Camera-type eye (tissue), 1 donor: Measurements from ENCODE around the gene CTSS. TPM values are rescaled to one million over a fixed set of nuclear protein-coding genes. Genes with fewer than 3 reads are reported as not detected.

Experiments used
- total RNA-seq: library from RNA; depleted of rRNA; stranded (reverse); fragments of >200 nt; gene quantifications from one replicate; pipeline ENCODE4 v1.2.3, GENCODE V29; 2014

The CTSS gene
- total RNA-seq, result 15.2 TPM

DNA sequence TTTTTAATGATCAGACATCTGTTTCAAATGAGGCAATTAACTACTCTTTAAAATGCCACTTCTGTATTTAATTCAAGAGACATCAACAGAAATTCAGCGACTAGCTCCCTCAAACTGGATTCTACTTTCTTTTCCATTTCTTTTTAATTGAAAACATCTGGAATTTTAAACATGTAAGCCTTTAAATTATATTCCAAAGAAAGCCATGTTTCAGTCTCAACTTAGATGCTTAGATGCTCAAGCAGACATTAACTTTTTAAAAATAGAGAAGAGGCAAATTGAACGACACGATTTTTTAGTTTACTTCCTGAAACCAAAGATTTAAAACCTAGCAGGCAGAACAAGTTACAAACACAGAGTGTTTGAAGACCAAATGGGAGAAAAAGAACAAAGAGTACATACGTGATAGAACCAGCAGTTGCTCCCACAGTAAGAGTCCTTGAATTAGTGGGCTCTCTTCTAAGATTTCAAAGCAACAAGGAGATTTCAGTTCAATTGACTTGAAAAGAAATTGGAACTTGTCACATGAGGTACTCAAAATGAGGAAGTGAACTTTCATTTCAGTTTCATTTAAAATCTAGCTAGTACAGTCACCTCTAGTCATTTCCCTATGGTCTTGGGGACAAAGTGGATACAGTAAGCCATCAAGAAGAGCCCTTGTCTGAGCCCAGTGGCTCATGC, at the start of gene CTSS:
CTSS (minus strand) TSS at position 483 of the 681 bp plus-strand sequence. CDS start 1,015 bp downstream, outside the sequence.

DNA sequence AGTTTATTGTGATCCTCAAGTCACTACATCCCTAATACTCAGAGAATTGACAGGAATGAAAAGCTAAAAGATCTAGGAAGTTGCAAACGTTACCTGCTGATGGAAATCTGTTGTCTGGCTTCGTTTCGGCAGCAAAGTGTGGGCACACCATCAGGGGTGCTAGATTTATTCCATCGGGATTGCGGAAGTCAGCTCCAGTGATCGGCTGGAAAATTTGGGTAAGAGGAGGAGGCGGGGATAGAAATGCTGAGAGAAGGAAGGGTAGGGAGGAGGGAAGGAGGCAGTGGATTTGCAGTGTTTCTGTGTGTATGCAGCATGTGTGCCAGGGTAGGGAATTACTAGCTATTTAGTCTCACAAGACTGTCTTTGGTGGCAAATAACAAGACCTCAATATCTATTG, 42.5 kb upstream of the CTSS start, which contains the start of gene CTSK:
CTSK (minus strand) TSS at position 140 of the 400 bp plus-strand sequence. CDS start 1,455 bp downstream, outside the sequence.

DNA sequence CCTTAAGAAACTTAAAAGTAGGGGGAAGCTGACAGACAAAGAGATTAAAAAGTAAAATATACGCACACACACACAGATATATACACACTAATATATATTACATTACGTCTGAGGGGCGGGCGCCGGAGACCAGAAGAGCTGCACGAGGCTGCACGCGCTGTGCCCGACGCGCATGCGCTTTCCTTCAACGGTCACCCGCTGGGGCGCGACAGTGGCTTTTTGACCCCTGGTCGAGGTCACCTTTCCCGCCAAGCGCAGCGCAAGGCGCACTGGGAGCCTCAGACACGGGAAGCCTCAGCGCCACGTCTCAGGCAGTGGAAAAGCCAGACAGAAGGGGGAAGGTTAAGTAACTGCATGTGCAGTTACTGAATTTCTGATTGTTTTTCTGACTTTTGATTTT, 44.9 kb downstream of the CTSS start, which contains the start of gene HORMAD1:
HORMAD1 (minus strand) TSS at position 193 of the 400 bp plus-strand sequence. CDS start 1,390 bp downstream, outside the sequence.

DNA sequence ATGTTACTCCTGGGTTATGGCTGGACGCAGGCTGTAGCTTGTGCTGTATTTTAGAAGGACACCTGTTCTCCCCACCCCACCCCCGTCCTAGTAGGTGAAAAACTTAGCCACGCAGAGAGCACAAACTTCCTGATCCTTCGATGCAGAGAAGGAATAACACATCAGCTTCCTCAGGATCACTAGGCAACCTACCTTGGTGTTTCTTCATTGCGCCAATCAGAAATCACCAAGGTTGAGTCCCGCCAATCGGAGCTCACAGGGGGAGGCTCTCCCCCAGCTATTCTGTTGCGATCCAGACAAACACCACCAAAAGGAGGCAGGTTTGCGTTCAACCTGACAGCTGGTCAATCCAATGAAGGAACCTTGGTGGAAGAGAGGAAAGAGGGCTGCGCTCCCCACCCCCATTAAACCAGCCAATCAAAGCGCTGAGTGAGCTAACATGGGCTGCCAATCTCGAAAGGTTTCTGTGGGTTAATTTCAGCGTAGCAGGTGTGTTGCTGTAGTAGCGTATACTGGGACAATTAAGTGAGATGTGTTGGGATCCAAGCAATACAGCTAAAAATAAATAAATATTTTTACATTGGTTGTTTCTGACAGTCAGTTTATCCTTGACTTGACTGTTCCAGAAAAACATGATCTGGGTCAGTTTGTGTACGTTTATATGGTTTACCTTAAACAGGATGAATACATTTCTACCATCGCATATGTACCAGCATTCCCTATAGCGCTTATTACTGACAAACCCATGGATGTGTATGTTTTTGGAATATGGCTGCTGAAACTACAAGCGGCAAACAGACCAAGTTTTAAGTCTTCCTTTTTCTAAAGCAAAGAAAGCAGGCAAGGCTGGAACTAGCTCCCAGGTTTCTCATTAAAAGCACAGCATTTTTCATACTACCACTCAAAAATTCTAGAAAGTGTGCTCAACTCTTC, 68.3 kb downstream of the CTSS start, which contains the start of gene GOLPH3L:
GOLPH3L (minus strand) TSS at position 160 of the 933 bp plus-strand sequence. CDS start 2,316 bp downstream, outside the sequence.

Other genes with a start within 250 kb of the CTSS start
- 53.7 TPM for gene ADAMTSL4, start 216.4 kb downstream of the CTSS start, total RNA-seq
- 189 TPM for gene MCL1, start 186.2 kb downstream of the CTSS start, total RNA-seq
- 112 TPM for gene ENSA, start 136.2 kb downstream of the CTSS start, total RNA-seq
- 19.2 TPM for gene GOLPH3L, start 68.6 kb downstream of the CTSS start, total RNA-seq
- 1.2 TPM for gene HORMAD1, start 44.9 kb downstream of the CTSS start, total RNA-seq
- gene CTSK, start 42.5 kb upstream of the CTSS start, total RNA-seq, result 83.6 TPM
- gene ARNT, start 110.8 kb upstream of the CTSS start, total RNA-seq, result 64.4 TPM
- gene CTXND2, start 121.4 kb upstream of the CTSS start, total RNA-seq, result not detected
- gene SETDB1, start 160.6 kb upstream of the CTSS start, total RNA-seq, result 73.4 TPM
- 62.3 TPM for gene CERS2, start 209.1 kb upstream of the CTSS start, total RNA-seq
- gene ANXA9, start 216.5 kb upstream of the CTSS start, total RNA-seq, result 0.55 TPM
- 24.8 TPM for gene MINDY1, start 241.1 kb upstream of the CTSS start, total RNA-seq
- 26.1 TPM for gene PRUNE1, start 242.7 kb upstream of the CTSS start, total RNA-seq